Sigmoid colon (tissue), 7 donors: ENCODE measurements around the gene DSTN. TPM values are rescaled to one million over a fixed set of nuclear protein-coding genes. Genes with fewer than 3 reads are reported as not detected.

Experiments used
- DNase-seq: peaks from one replicate; pipeline ENCODE4 v3.0.0-alpha.2; 2019
- H3K27ac ChIP-seq, 4 donors: fragments of 200-600 bp; sonication (generic); one replicate each; pipeline ENCODE4 v1.5.1; 2016 to 2019; ENCODE audit warnings: mild to moderate bottlenecking in 1 of 4
- H3K27me3 ChIP-seq, 3 donors: fragments of 200-600 bp; sonication (generic); one replicate each; pipeline ENCODE4 v1.5.1; 2019; ENCODE audit warnings: mild to moderate bottlenecking in 1 of 3
- H3K36me3 ChIP-seq, 4 donors: fragments of 200-600 bp; sonication (generic); one replicate each; pipeline ENCODE4 v1.5.1; 2016 to 2019
- H3K4me1 ChIP-seq, 4 donors: fragments of 200-600 bp; sonication (generic); one replicate each; pipeline ENCODE4 v1.5.1; 2017 to 2019
- H3K4me3 ChIP-seq, 4 donors: fragments of 200-600 bp; sonication (generic); one replicate each; pipeline ENCODE4 v1.5.1; 2017 to 2019; ENCODE audit warnings: mild to moderate bottlenecking in 2 of 4, moderate library complexity in 1 of 4
- H3K9me3 ChIP-seq, 4 donors: fragments of 200-600 bp in 3 of 4; sonication (generic) in 3 of 4; one replicate each; pipeline versions ENCODE4 v1.5.1 to v1.6.1; 2013 to 2019
- CTCF ChIP-seq, 4 experiments: fragments of 450-650 bp in 3 of 4; fragments of 200-600 bp in 1 of 4; IDR thresholded peaks; one replicate each; pipeline ENCODE4 v1.5.1; 2016 to 2019; ENCODE audit warnings: antibody characterized with exemption in 4 of 4, mild to moderate bottlenecking in 3 of 4, moderate library complexity in 2 of 4
- EP300 ChIP-seq, 4 donors: sonication (generic); formaldehyde crosslinking; IDR thresholded peaks; one replicate each; pipeline ENCODE4 v1.6.1; 2017; ENCODE audit warnings: antibody characterized with exemption in 4 of 4
- POLR2A ChIP-seq, 2 donors: fragments of 450-650 bp; IDR thresholded peaks; one replicate each; pipeline ENCODE4 v1.6.1; 2016; ENCODE audit warnings: antibody characterized with exemption in 2 of 2, mild to moderate bottlenecking in 2 of 2, moderate library complexity in 2 of 2
- POLR2AphosphoS5 ChIP-seq, 4 donors: sonication (generic); formaldehyde crosslinking; IDR thresholded peaks; one replicate each; pipeline ENCODE4 v1.6.1; 2017; ENCODE audit warnings: antibody characterized with exemption in 4 of 4
- WGBS, 2 donors: extraction: QIAGEN DNeasy Blood & Tissue Kit; methylation state at CpG; one replicate each; pipeline ENCODE4 v1.1.7; 2013; 5-methylcytosine and 5-hydroxymethylcytosine counted together
- intact Hi-C: fragments of 100-400 bp; cut with DNase I; formaldehyde crosslinking; loops from one replicate; pipeline ENCODE4 v1.15.1; 2023
- polyA plus RNA-seq, 3 donors: library from polyadenylated mRNA; stranded (reverse); fragments of 200-250 nt; gene quantifications; one replicate each; pipeline ENCODE4 v1.2.3, GENCODE V29; 2013
- total RNA-seq, 4 donors: library from RNA; depleted of rRNA; stranded (reverse); fragments of >200 nt; gene quantifications; one replicate each; pipeline ENCODE4 v1.1.0, GENCODE V29; 2016
- donor health status: healthy with polysubstance abuse.
- donor health status: Bipolar disorder and iron deficiency.
- donor health status: healthy.

The DSTN gene
- total and polyA plus RNA-seq, 7 donors: 429 to 2,237 (median 1,872) TPM

- H3K36me3 ChIP-seq: no peaks in the 10 kb centered on the region
- H3K27me3 ChIP-seq: no peaks in the 10 kb centered on the region
- TF ChIP-seq CTCF (IDR thresholded peaks at IDR 0.05): peak; percentile 92 to 99 (median 99)
- TF ChIP-seq POLR2A (IDR thresholded peaks at IDR 0.05): no peak
- peak in 3 of 4 donors; percentile 37 to 67 (median 57) for TF ChIP-seq POLR2AphosphoS5 (IDR thresholded peaks at IDR 0.05)
- H3K27ac ChIP-seq: peak overlapping the region; percentile 61 to 78 (median 68)
- peaks cover 0 to 60% (median 49%) of the 10 kb centered on the region in 4 donors for H3K4me1 ChIP-seq
- peak; percentile 90 for DNase-seq
- 25 to 31% methylated on average over 6 of the region's 6 CpGs for WGBS, 2 donors
- no peaks in the 10 kb centered on the region for H3K9me3 ChIP-seq
- H3K4me3 ChIP-seq: no peak overlapping the region
- intact Hi-C loops: loop anchor here (1.0 kb wide), 2 partner anchors 76 to 80 kb away; no protein-coding TSS in a partner anchor
Observed at GRCh38 chr20:17536944-17537444, 32.9 kb upstream of the DSTN start.

GRCh38 chr20:17537959-17538358 lies 31.9 kb upstream of the DSTN start:
- no peak for DNase-seq
- intact Hi-C loops: loop anchor here (1.0 kb wide), 2 partner anchors 75 to 79 kb away; no protein-coding TSS in a partner anchor
- H3K9me3 ChIP-seq: no peaks in the 10 kb centered on the region
- H3K4me3 ChIP-seq: no peak overlapping the region
- 86 to 88% methylated on average over 3 of the region's 3 CpGs for WGBS, 2 donors
- no peak for TF ChIP-seq CTCF (IDR thresholded peaks at IDR 0.05)
- TF ChIP-seq POLR2A (IDR thresholded peaks at IDR 0.05): no peak
- TF ChIP-seq POLR2AphosphoS5 (IDR thresholded peaks at IDR 0.05): no peak
- no peak for TF ChIP-seq EP300 (IDR thresholded peaks at IDR 0.05)
- peaks cover 0 to 68% (median 58%) of the 10 kb centered on the region in 4 donors for H3K4me1 ChIP-seq
- H3K27ac ChIP-seq: peak overlapping the region; percentile 61 to 78 (median 68)
- H3K36me3 ChIP-seq: no peaks in the 10 kb centered on the region
- H3K27me3 ChIP-seq: no peaks in the 10 kb centered on the region

GRCh38 chr20:17538517-17539170 lies 31.2 kb upstream of the DSTN start:
- H3K27ac ChIP-seq: peak overlapping the region; percentile 61 to 78 (median 68)
- 48 to 59% methylated on average over 7 of the region's 7 CpGs for WGBS, 2 donors
- H3K4me3 ChIP-seq: no peak overlapping the region
- TF ChIP-seq CTCF (IDR thresholded peaks at IDR 0.05): no peak
- TF ChIP-seq POLR2A (IDR thresholded peaks at IDR 0.05): no peak
- peak; percentile 5 to 72 (median 54) for TF ChIP-seq POLR2AphosphoS5 (IDR thresholded peaks at IDR 0.05)
- TF ChIP-seq EP300 (IDR thresholded peaks at IDR 0.05): peak in 2 of 4 donors; percentile 52 to 59
- no peaks in the 10 kb centered on the region for H3K9me3 ChIP-seq
- intact Hi-C loops: no loop called here
- peaks cover 0 to 67% (median 63%) of the 10 kb centered on the region in 4 donors for H3K4me1 ChIP-seq
- H3K36me3 ChIP-seq: no peaks in the 10 kb centered on the region
- no peaks in the 10 kb centered on the region for H3K27me3 ChIP-seq
- DNase-seq: no peak

GRCh38 chr20:17541596-17541995 lies 28.3 kb upstream of the DSTN start:
- WGBS, 2 donors: 90 to 92% methylated on average over 3 of the region's 3 CpGs
- intact Hi-C loops: no loop called here
- Histone ChIP-seq H3K9me3 (no peaks in the 10 kb centered on the region), H3K4me1 (peaks cover 0 to 88% (median 79%) of the 10 kb centered on the region in 4 donors), H3K36me3 (no peaks in the 10 kb centered on the region), H3K4me3 (no peak overlapping the region), H3K27me3 (no peaks in the 10 kb centered on the region), H3K27ac (peak overlapping the region; percentile 61 to 80 (median 74))
- no peak for TF ChIP-seq EP300 (IDR thresholded peaks at IDR 0.05)
- TF ChIP-seq POLR2AphosphoS5 (IDR thresholded peaks at IDR 0.05): no peak
- TF ChIP-seq CTCF (IDR thresholded peaks at IDR 0.05): no peak
- no peak for TF ChIP-seq POLR2A (IDR thresholded peaks at IDR 0.05)
- DNase-seq: no peak
